NCI-H524 treated with DMSO at 0.1 percent for 48 hours (cell line): ENCODE measurements around the gene CHST10.

Experiments used
- DNase-seq: peaks from one replicate; lab custom pipeline; 2025; lab: John Stamatoyannopoulos, UW

Gene CHST10

DNA sequence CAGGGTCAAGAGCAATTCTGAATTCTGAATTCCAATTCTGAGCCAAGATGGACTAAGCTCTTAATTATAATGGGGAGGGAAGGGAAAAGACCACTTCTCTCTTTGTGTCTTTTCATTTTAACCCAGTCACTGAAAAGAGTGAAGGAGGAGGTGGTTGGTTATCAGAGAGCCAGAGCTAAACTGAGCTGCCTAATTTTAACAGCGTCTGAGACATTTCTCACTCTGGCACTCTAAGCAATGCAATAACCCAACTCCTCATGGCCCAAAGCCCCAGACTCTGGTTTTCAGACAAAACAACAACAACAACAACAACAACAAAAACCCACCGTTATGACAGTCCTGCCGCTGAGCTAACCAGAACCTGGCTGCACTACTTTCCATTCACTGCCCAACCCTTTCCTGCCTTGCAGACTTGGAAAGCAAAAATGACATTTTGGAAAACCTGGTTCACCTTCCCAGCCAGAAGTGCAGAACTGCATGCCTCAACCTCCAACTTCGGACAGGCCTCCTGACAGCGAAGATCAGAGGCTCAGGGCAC is 1.0 kb downstream of the CHST10 start:
- no peak for DNase-seq

DNA sequence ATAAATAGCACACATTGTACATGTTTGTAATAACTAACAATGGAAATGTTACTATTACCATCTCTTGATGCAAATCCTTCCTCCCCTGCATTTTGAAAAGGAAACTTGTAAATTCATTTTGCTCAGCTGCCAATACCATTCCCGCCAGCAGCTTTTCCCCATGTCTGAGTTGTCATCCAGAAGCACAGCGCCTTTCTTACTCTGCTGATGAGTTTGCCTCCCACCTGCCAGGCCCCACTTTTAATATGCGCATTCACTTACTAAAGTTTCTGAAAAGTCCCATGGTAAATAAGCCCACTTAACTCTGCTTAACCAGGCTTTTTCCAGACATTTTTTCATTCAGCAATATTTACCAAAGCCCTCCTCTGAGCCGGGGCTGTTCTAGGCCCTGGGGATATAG is 3.9 kb downstream of the CHST10 start:
- DNase-seq: no peak

DNA sequence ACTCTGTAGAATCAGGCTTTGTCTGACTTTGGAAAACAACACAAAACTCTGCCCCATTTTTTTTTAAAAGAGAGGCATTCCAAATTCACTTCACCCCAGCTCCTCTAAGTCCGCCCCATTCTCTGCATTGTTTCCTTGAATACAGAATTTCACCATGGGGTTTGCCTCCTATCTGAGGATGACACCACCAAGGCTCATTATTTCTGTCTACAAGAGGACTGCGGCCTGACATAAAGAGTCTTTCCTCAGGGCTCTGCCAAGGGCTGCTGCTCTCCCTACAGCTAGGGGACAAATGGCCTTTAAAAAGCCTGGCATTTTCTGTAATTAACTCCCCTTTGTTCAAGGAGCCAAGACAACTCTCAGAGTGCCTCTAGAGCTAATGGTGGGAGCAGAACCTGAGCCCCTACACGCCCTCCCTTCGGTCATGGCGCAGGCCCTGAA is 4.6 kb downstream of the CHST10 start:
- DNase-seq: no peak

DNA sequence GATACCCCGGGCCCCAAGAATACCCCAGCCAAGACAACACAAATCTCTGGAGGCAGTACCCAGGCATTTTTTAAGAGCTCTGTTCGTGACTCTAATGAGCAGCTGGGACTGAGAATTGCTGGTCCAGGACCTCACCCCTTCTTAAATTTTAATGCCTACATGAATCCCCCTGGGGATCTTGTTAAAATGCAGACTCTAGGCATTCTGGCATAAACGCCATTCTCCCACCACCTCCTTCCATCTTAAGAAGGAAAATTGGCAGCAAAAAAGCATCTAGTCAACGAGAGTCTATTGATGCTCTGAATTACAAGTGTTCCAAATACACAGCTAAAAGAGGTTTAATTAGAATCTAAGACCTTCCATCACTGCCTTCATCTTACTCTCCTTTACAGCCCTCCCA is 5.0 kb downstream of the CHST10 start:
- no peak for DNase-seq

DNA sequence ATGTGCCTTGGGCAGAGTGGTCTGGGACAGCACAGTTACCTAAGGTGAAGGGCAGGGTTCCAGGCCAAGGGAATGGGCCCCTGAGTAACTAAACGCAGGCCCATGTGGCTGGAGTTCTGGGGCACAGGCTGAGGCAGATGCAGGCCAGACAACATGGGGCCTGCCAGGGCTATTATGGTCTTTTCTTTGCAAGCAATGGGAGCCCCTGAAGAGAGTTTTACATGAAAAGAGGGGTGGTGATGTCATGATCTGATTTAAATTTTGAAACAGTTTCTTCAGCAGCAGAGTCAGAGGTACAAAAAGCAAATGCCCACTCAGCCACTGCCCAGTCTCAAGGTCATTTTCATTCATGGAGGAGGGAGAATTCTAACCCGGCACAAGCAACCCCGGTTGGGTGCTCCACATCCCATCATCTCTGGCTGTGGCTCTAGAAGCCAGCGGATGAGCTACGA is 5.6 kb downstream of the CHST10 start:
- DNase-seq: no peak

DNA sequence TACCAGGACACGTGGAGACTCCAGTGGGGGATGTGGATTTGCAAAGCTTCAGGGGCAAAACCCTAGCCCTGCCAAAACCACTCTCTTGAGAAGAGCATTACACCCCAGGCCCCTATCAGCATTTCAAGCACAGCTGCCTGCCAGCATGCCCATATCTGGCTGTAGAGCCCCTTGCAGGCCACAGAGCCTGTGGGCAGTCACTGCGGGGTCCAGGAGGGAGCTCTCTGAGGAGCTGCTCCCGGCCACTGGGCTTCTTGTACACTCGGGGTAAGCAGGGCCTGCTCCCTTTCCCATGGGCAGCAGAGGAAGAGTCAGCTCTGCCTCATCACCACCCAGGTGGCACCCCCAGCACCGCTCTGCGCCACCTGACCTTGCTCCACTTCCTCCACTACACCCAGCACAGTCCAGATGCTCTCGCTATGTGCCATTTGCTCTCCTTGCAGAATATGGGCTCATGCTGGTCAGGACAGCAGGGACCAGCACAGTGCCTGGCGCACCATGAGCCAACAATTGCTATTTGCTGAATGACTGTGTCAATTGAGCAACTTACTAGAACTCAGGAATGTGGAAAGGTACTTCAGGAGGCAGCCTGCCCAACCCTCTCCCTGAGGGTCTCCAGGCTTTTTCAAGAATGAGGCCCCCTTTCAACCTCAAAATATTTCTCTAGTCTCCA is 7.4 kb downstream of the CHST10 start:
- DNase-seq: no peak

DNA sequence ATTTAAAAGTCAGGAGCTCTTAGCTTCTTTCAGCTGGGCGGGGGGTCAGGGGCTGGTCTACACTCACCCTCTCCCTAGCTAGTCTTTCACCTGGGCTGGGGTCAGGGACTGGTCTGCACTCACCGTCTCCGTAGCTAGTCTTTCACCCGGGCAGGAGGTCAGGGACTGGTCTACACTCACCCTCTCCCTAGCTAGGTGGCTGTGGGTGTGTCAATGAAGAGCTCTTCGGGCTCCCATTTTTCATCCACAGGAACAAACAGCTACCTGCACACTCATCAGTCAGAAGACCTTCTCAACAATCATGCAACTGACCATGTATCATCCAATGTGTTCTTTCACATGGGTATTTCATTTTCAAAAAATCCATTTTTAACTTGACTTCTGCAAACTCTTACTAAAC is 8.0 kb downstream of the CHST10 start:
- DNase-seq: no peak

DNA sequence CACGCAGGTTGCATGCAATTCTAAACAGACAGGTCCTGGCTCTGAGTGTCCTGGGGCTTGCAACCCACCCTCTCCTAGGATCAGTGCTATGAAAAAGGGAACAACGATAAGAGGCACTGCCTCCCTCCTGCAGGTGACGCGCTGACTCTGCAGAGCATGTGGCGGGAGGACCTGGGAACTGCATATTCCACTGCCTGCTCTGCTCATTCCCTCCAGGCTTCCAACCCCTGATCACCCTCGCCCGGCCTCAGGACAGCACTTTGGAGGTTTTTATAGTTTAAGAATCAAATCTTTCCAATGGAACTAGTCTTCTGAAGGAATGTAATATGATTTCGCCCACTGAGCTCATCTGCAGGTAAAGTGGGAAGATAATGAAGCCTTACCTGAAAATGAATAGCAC is 8.5 kb downstream of the CHST10 start:
- DNase-seq: no peak

DNA sequence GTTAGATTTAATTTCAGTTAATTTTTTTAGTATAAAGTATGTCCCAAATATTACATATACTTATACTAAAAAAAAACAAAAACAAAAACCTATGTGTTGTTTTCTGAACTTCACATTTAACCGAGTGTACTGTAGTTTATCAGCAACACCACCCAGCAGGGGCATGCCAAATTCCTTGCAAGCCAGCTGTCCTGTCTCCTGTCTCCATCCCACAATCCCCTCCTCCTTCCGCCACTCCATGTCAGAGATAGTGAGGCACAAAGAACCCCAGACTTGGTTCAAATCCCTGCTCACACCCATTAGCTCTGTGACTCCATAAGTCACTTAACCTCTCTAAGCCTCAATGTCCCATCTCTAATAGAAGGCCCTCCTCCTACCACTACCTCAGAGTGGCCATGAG is 9.4 kb downstream of the CHST10 start:
- DNase-seq: no peak

DNA sequence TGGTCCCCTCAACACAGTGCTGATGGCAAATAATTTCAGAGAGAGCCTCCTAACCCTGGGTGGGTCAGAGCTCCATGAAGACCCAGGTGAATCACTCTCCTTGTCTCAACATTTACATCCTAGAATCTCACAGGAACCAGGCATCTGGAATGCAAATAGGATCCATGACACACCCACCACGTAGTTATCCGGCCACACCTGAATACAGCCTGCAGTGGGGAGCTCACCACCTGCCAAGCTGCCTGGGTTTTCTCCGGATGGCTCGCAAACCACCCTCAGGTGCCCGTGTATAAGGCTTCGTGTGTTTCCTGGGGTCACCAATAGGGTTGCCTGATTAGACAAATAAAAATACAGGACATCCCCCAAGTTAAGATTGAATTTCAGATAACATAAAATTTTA is 9.9 kb downstream of the CHST10 start:
- no peak for DNase-seq

DNA sequence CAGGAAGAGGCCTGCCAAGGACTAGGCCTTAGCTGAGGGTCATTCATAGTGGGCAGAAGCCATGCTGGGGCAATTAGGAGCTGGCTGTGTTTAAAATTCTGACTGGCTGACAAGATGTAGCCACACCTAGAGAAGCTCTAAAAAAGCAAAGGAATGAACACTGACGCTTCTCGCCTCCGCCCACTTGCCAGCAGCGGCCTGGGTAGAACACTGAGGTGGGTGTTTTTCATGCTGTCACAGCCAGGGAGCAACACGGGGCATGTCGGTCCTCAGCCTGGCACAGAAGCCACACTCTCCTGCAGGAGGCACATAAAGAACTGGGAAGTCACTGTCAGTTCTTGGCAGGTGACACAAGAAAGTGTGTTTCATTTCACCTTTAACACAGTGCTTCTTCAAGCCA is 10.4 kb downstream of the CHST10 start:
- DNase-seq: no peak

DNA sequence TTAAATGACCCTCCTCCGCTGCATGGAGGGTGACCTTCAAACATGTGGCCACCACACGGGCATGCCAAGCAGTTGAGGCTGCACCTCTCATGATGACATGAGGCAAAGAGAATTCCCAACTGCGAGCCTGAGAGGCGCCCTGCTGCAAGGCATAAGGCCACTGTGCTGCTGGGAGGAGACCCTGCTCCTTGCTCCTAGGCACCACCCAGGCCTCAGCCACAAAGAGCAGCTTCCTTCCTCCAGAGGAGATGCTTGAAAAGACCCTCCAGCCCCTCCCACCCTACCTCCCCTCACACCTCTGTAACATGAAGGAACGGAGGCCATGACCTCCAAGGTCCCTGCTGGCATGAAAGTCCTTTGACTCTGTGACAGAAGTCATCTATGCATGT is 11.4 kb downstream of the CHST10 start:
- no peak for DNase-seq

DNA sequence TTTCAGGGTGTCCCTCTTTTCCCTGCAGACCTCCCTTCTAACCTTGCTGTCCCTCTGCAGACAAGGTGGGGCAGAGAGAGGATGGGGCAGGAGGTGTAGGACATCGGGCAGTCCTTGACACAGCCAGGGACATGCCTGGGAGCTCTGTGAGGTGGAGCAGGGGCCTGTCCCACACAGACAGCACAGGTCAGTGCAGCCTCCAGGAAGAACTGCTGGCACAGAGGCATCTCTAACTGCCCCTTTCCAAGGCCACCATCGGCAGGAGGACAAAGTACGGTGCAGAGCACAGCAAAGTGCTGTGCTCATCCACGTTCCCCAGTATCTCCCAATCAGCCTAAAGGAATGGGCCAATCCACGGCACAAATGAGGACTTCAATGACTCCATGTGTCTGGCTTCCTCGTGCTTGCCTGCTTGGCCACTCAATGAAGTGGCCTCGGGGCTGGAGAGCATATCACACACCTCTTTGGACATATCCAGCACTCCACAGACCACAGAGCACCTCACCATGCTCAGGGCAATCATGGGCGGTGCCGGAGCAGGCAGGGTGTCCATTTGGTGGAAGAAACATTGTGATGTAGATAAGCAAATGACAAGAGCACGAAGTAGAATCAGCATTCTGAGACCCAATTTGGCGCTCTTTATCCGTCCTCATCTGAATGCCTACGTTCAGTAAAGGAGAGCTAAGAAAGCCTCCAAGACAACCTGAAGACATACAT is 11.9 kb downstream of the CHST10 start:
- no peak for DNase-seq

DNA sequence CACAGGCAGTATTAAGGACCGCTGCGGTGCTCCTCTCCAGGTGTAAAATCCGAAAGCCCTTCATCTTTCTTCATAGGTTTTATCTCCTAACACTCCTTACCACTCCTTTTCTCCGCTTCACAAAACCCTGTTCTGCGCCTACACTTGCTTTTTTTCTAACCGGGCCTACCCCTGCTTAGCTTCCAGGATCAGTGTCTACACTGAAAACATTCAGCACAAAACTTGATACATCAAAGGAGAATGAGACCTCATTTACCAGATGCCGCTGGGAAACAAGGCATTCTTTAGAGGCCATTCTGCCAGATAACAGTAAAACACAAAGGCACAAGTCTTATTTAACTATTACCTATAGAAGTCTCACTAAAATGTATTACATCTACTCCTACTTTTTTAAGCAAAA is 13.1 kb downstream of the CHST10 start:
- DNase-seq: no peak

DNA sequence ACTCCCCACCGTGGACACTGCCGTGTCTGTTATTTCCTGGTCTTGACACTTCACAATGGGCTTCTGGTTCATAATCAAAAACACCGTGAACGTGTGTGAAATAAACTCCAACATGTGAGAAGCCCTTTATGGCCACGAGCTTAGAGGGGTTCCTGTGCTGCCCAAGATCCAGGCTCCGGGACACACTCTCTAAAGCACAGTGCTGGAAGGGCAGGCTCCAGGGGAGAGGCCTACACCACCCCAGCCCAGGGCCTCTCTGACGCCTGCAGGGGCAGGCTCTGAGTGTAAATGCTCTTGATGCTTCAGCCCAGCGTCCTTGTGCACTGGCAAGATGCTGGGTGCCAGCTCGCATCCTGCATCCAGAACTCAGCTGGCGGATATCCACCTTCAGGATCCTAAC is 13.7 kb downstream of the CHST10 start:
- DNase-seq: no peak

DNA sequence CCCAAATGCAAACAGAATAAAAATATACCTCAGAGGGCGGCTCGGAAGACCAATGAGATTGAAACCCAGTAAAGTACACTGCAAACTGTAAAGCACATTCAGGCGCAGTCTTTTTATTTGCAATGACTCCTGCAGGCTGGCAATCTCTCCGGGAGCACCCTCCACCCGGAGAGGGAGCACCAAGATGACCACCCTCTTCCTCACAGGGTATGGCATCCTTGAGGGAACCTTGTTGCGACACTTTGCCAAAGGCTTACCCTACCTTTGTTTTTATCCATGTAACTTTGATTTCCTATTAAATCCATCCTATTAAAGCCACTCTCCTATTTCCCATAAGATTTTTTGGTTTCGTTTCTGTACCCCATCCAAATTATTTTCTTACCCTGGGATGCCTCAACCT is 16.2 kb downstream of the CHST10 start:
- no peak for DNase-seq

DNA sequence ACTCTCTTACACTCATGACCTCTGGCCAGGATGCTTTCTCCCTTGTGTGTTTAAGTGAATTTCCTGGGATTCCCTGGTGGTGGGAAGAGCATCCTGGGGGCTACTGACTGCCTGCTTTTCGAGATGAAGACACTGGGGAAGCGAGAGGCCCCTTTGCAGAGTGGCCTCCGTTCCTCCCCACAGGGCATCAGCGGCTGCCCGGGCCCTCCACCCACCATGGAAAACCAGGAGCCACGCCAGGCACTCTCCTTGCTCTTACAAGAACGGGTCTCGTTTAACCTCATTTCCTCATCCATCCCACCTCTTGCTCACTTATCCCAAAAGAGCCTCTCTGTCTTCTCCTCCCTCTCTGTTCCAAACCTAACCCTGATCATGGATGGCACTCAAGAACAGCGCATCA is 17.8 kb downstream of the CHST10 start:
- DNase-seq: no peak

DNA sequence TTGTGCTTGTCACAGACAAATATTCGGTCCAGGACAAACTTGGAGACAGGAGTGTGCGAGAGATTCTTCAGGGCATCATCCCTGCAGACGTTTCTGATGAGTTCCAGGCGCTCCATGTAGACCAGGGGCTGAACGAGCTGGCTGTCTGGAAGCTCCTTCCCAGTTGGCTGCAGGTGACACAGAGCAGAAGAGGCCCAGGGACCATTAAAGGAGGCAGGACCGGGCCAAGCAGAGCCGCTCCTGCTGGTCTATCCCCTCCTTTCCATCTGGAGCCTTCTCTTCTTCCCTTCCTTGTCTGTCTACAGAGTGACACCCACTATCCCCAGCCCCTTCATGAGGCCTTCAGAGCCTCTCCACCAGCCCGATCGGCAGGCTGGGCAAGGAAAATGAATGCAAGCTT is 19.5 kb downstream of the CHST10 start:
- no peak for DNase-seq

DNA sequence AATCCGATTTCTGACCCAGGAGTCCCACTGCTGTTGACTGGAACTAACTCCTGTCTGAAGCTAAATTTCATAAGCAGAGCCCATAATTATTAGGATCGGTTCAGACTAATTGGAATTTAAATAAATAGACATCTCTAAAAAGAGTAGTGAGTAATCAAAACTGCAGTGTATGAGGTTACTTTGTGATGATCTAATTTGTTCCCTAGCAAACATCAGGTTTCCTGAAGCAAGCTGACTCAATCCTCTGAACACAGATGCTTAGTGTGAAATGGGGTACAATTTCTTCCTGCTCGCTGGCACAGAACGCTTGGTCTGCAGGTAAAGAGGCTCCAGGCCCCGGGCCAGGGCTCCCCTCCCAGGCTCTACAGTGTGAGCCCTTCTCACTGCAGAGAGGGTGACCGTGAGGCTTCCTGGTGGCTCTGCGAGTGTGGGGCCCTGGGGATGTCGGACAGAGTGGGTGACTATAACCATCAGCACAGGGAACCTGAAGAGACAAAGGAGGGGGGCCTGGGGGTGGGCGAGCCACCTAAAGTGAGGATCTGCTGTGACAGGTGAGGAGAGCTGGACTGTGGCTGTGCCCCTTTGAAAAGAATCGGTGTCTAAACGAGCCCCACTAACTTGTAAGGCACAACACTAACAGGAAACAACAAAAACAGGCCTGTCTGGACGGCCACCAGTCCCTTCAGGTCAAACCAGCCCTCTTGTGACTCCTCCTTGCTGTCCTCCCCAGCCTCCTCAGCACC is 20.2 kb downstream of the CHST10 start:
- no peak for DNase-seq

DNA sequence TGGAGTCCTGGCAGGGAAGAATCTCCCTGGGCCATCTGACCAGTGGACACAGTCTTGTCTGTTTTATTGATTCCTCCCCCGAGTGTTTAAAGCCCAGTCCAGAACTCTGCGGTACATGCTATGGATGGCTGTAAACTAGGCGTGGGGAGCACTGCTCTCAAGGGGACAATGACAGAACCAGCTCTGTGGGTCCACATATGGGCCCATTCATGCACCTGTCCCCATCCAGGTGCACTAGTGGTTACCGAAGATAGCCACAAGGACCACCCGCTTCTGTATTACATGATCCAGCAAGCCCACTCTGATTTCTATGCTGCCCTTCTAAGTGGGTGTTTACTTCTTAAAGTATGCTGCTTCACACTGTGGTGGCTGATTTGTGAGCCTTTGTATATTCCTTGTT is 21.0 kb downstream of the CHST10 start:
- no peak for DNase-seq

DNA sequence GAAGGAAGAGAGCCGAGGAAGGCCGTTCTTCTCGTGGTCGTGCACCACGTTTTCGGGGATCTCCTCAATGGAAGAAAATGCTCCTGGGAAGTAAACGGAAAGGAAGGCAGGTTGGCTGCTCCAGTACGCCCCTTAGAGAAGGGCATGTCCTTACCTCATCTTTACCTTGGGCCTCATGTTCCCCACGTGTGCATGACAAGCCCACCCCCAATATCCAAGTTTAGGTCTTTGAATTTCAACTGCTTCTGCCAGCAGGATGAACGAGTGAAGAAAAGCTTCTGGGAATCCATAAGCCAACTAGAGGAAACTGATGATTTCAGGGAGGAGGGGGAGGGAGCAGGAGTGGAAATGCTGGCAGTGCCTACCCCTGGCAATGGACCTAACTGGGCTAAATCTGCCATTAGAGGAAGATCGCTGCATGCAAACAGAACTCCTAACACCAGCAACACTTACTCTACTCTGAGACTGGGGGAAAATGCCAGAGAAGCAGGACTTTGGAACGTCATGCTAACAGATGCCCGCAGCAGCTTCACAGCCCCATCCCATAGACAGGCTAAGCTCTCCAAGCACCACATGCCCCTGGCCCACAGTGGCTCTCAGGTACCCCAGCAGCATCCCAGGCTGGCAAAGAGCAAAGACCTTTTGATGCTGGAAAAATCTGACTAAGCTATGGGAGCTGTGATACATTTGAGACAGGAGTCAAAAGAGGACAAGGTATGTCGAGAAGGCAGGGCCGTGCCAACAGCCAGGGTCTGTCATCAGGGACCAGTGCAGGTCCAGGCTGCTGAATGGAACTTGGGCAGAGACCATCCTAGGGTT is 21.7 kb downstream of the CHST10 start:
- DNase-seq: no peak

DNA sequence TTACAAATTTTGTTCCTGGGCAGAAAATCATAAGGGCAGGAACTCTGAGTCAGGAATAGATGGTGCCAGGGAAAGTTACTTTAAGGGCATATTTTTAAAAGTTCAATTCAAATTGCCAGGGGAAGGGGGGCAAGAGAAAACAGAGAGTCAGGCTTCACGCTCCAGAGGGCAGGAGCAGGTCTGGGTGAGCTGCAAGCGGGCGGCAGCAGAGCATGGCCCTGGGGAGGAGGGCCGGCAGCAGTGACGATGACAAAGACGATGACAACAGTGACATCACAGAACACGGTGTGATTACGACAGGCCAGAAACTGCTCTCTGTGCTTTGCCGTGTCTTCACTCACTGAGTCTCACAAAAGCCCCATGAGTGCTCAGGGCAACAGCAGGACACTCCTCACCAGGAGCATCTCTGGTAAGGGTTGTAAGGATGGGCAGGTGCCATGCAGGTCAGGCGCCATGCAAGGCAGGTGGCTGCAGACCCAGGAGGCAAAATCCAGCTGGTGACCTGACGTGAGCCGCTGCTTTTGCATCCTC is 23.3 kb downstream of the CHST10 start:
- no peak for DNase-seq
